ENCODE results near the gene CARD9.

DNA sequence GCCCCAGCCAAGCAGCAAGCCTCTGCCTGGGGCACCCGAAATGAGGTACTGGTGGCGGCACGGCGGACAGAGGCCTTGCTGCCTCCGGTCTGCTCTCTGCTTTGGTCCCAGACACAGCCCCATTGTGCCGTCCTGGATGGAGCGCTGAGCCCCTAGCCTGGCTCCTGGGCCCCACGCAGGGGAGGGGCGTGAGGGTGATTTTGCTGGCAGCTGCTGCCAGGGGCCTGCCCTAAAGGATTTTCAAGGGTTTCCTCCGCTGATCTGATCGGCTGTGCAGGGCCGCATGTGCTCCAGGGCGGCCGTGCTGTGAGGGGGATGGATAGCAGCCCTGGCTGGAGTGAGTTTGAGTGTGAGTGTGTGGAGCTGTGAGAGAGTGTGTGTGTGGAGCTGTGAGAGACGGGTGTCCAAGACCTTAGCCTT, 44.8 kb downstream of the CARD9 start:
- TF ChIP-seq, protein P1, sequence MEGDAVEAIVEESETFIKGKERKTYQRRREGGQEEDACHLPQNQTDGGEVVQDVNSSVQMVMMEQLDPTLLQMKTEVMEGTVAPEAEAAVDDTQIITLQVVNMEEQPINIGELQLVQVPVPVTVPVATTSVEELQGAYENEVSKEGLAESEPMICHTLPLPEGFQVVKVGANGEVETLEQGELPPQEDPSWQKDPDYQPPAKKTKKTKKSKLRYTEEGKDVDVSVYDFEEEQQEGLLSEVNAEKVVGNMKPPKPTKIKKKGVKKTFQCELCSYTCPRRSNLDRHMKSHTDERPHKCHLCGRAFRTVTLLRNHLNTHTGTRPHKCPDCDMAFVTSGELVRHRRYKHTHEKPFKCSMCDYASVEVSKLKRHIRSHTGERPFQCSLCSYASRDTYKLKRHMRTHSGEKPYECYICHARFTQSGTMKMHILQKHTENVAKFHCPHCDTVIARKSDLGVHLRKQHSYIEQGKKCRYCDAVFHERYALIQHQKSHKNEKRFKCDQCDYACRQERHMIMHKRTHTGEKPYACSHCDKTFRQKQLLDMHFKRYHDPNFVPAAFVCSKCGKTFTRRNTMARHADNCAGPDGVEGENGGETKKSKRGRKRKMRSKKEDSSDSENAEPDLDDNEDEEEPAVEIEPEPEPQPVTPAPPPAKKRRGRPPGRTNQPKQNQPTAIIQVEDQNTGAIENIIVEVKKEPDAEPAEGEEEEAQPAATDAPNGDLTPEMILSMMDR (conservative IDR thresholded peaks at IDR 0.05; ENCODE audit: low read length) = no peak
- TF ChIP-seq EZH2phosphoT487 (IDR thresholded peaks at IDR 0.05; ENCODE audit: borderline replicate concordance, low read depth, low read length) = no peak

Measured in OCI-LY7 (cell line).